SK-N-MC (cell line): Measurements from ENCODE around the gene ZNF263.

Experiments
- EZH2 ChIP-seq: fragments of 200-600 bp; sonication (generic); IDR thresholded peaks from one replicate; pipeline ENCODE4 v1.6.1; 2017; ENCODE audit warnings: antibody characterized with exemption
- POLR2AphosphoS5 ChIP-seq: IDR thresholded peaks from 2 replicates; pipeline ENCODE4 v1.6.1; 2012; ENCODE audit warnings: mild to moderate bottlenecking, low read depth, low read length, borderline replicate concordance

- TF ChIP-seq POLR2AphosphoS5, result no peak
- no peak for TF ChIP-seq EZH2
These were observed 27.0 kb upstream of the ZNF263 start, which contains the start of gene MEFV for GRCh38 chr16:3256146-3256865.
